Psoas muscle (tissue), 8 donors: Measurements from ENCODE around the gene EIF5A. TPM values are rescaled to one million over a fixed set of nuclear protein-coding genes. Genes with fewer than 3 reads are reported as not detected.
A peak's percentile ranks its signal among the peaks of the same experiment; 100 is the strongest.

Experiments
- ATAC-seq, 4 donors: fragments of 200-7000 bp; cut with Tn5 transposase; one replicate each; pipeline ENCODE4 v1.9.1; 2020; ENCODE audit warnings: moderate library complexity in 3 of 4, mild to moderate bottlenecking in 2 of 4
- DNase-seq, 2 donors: peaks; one replicate each; pipeline ENCODE4 v3.0.0-alpha.2; 2020
- H3K27ac ChIP-seq: fragments of 200-600 bp; one replicate; pipeline ENCODE4 v1.8.0; 2022
- H3K27me3 ChIP-seq, 3 donors: fragments of 200-600 bp in 1 of 3; one replicate each; pipeline versions ENCODE4 v1.6.1 to v1.8.0; 2013 to 2022; ENCODE audit warnings: low read length in 2 of 3, mild to moderate bottlenecking in 2 of 3, moderate library complexity in 1 of 3; ENCODE audit not compliant: insufficient read depth in 3 of 3
- H3K36me3 ChIP-seq, 2 donors: fragments of 200-600 bp in 1 of 2; one replicate each; pipeline versions ENCODE4 v1.6.1 to v1.8.0; 2013 to 2022; ENCODE audit warnings: low read depth in 1 of 2, mild to moderate bottlenecking in 1 of 2, moderate library complexity in 1 of 2; ENCODE audit not compliant: insufficient read depth in 1 of 2
- H3K4me1 ChIP-seq: fragments of 200-600 bp; one replicate; pipeline ENCODE4 v1.8.0; 2022
- H3K4me3 ChIP-seq: fragments of 200-600 bp; one replicate; pipeline ENCODE4 v1.8.0; 2022; ENCODE audit warnings: mild to moderate bottlenecking
- H3K9me3 ChIP-seq: fragments of 200-600 bp; one replicate; pipeline ENCODE4 v1.8.0; 2022
- WGBS, 3 donors: extraction: QIAGEN DNeasy Blood & Tissue Kit; methylation state at CpG; one replicate each; pipeline versions ENCODE4 v1.1.6 to v1.1.7; 2013; 5-methylcytosine and 5-hydroxymethylcytosine counted together
- intact Hi-C, 2 donors: fragments of 100-400 bp; cut with DNase I; formaldehyde crosslinking; loops; one replicate each; pipeline versions ENCODE4 v1.11.0 to v1.14.2; 2022
- polyA plus RNA-seq, 3 donors: library from polyadenylated mRNA; stranded (reverse); fragments of 200-250 nt; gene quantifications; one replicate each; pipeline ENCODE4 v1.2.3, GENCODE V29; 2013
- total RNA-seq, 4 donors: library from RNA; stranded (reverse); fragmentation: NEBNext Ultra II Directional in 2 of 4; extraction: Animal tissue kit (Norgen Biotek cat#: 25700) in 2 of 4; gene quantifications; one replicate each; pipeline versions ENCODE4 v1.2.1 to v1.2.4, GENCODE V29; 2021 to 2023
- TF ChIP-seq, protein P1 (sequence below): fragments of 200-600 bp; IDR thresholded peaks from one replicate; pipeline ENCODE4 v1.8.0; 2022; ENCODE audit warnings: antibody characterized with exemption
- donor health status: healthy with polysubstance abuse.
- donor health status: DM: no; HTN: no; CAD: no; lungs with moderate emphysema.
- donor health status: Bipolar disorder and iron deficiency.
- donor health status: healthy.
- donor health status: DM: yes; HTN: yes; CAD: no.
- donor health status: DM: no; HTN: no; CAD: no.
- donor health status: DM: no; HTN: no; CAD: no.
- donor health status: DM: yes; HTN: yes; CAD: no.

Gene EIF5A
- total and polyA plus RNA-seq, 7 donors, result 293 to 1,107 (median 518) TPM

DNA sequence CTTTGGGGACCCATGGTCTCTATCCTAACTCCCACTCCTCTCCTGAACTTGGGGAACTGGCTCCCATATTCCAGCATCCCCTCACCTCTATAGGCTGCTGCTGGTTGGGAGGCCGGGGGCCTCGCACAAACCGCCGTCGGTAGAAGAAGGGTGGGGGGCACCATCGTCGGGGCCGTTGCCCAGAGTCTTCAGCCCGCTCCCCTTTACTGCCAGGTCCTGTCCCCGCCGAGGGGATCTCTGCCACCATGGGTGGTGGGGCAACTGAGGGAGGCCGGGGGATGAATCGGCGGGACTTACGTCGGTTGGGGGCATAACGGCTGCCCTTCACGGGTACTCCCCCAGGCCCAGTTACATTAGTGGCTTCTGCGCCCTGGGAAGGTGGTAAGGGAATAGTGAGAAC lies 17.3 kb upstream of the EIF5A start:
- Histone ChIP-seq H3K27ac (peak overlapping the region; percentile 46), H3K27me3 (peaks cover 0 to 9% (median 0%) of the 10 kb centered on the region in 3 donors), H3K9me3 (no peaks in the 10 kb centered on the region), H3K4me1 (peaks cover 29% of the 10 kb centered on the region), H3K36me3 (peaks cover 0 to 27% of the 10 kb centered on the region in 2 donors), H3K4me3 (no peak overlapping the region)
- intact Hi-C loops, result no loop called here
- DNase-seq, result peak in 1 of 2 donors; percentile 57
- 46 to 79% (median 62%) methylated on average over 19 of the region's 19 CpGs for WGBS, 3 donors
- ATAC-seq, result peak in 3 of 4 donors; percentile 2 to 14 (median 3)
- TF ChIP-seq, protein P1, sequence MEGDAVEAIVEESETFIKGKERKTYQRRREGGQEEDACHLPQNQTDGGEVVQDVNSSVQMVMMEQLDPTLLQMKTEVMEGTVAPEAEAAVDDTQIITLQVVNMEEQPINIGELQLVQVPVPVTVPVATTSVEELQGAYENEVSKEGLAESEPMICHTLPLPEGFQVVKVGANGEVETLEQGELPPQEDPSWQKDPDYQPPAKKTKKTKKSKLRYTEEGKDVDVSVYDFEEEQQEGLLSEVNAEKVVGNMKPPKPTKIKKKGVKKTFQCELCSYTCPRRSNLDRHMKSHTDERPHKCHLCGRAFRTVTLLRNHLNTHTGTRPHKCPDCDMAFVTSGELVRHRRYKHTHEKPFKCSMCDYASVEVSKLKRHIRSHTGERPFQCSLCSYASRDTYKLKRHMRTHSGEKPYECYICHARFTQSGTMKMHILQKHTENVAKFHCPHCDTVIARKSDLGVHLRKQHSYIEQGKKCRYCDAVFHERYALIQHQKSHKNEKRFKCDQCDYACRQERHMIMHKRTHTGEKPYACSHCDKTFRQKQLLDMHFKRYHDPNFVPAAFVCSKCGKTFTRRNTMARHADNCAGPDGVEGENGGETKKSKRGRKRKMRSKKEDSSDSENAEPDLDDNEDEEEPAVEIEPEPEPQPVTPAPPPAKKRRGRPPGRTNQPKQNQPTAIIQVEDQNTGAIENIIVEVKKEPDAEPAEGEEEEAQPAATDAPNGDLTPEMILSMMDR, result no peak

DNA sequence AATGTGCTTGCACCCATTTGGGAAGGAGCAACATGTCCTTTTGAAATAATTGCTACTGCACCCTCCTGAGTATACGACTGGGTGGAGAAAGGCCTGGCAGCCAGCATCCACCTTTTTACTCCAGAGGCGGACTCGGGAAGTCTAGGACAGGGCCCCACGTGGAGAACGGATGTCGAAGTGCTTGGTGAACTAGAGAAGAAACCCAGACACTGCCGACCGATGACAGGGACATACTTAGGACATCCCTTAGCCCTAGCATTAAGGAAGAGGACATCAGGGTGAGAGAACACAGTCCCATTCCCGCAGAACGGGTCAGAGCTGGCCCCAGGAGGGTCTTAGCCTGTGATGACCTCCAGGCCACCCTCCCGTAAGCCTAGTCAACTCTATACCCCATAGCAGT lies 16.7 kb upstream of the EIF5A start:
- Histone ChIP-seq H3K9me3 (no peaks in the 10 kb centered on the region), H3K27me3 (peaks cover 0 to 9% (median 0%) of the 10 kb centered on the region in 3 donors), H3K4me3 (no peak overlapping the region), H3K36me3 (peaks cover 0 to 22% of the 10 kb centered on the region in 2 donors), H3K27ac (peak overlapping the region; percentile 46), H3K4me1 (peaks cover 30% of the 10 kb centered on the region)
- TF ChIP-seq, protein P1, result no peak
- 30 to 63% (median 36%) methylated on average over 11 of the region's 11 CpGs for WGBS, 3 donors
- DNase-seq, result peak in 1 of 2 donors; percentile 56
- intact Hi-C loops, result no loop called here
- peak in 3 of 4 donors; percentile 1 to 20 (median 15) for ATAC-seq

DNA sequence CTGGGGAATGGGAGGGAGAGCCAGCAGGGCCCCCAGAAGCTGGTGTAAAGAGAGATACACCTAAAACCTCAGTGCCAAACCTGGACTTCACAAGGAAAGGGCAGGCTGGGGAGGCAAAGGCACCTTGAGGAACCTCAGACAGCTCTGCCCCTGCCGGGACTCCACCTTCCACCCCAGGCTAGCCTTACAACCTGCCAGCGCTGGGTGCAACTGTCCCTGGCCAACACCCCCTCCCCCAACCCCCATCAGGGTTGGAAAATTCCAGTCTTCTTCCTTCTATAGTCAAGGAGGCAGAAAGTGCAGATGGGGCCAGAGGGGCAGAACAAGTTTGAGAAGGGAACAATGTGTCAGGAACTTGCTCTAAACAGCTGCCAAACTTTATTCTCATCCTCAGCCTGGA lies 15.2 kb upstream of the EIF5A start:
- 49 to 54% (median 52%) methylated on average over 2 of the region's 2 CpGs for WGBS, 3 donors
- ATAC-seq (no peak), DNase-seq (no peak)
- Histone ChIP-seq H3K4me3 (no peak overlapping the region), H3K4me1 (peaks cover 40% of the 10 kb centered on the region), H3K27me3 (peaks cover 0 to 9% (median 0%) of the 10 kb centered on the region in 3 donors), H3K27ac (peak overlapping the region; percentile 30), H3K36me3 (peaks cover 0 to 8% of the 10 kb centered on the region in 2 donors), H3K9me3 (no peaks in the 10 kb centered on the region)
- intact Hi-C loops, result no loop called here
- TF ChIP-seq, protein P1, result no peak

DNA sequence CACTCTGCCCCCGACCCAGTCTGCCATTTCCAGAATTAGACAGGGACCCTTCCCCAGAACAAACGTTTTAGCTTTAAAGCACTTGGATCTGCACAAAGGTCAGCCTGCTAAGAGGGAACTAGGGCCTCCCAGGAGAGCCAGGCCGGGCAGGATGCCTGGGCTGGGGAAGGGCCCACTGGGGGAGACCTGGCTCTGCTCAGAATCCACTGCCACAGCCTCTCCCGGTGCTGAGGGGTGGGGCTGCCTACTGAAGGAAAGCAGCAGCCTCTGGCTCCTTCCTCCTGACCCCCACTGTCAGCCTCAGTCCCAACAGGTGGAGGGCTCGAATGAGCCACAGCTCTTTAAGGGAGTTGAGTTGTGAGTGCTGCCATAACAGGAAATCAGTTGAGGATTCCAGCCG lies 14.7 kb upstream of the EIF5A start:
- Histone ChIP-seq H3K27ac (peak overlapping the region; percentile 30), H3K4me1 (peaks cover 40% of the 10 kb centered on the region), H3K36me3 (peaks cover 0 to 3% of the 10 kb centered on the region in 2 donors), H3K4me3 (no peak overlapping the region), H3K27me3 (peaks cover 0 to 9% (median 0%) of the 10 kb centered on the region in 3 donors), H3K9me3 (no peaks in the 10 kb centered on the region)
- no peak for ATAC-seq
- WGBS, 3 donors, result 10 to 23% (median 18%) methylated on average over 6 of the region's 6 CpGs
- TF ChIP-seq, protein P1, result no peak
- intact Hi-C loops, result no loop called here
- no peak for DNase-seq

DNA sequence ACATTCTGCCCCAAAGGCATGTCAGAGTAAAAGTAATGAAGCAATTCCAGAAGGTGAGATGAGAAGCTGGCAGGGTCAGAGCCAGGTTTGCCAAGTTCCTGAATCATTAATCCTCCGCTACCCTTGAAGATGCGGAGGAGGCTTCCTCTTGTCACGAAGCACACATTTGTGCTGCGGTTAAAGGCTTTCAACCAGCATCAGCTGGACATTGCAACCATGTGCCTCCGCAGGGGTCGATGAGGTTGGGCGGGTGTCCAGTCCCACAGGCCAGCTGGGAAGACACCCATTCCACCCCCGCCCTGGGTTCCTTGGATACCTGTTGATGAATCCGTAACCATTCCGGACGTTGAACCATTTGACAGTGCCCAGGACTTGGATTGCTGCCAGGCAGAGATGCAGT lies 14.3 kb upstream of the EIF5A start:
- intact Hi-C loops, result no loop called here
- Histone ChIP-seq H3K9me3 (no peaks in the 10 kb centered on the region), H3K36me3 (no peaks in the 10 kb centered on the region), H3K27me3 (peaks cover 0 to 9% (median 0%) of the 10 kb centered on the region in 3 donors), H3K27ac (peak overlapping the region; percentile 30), H3K4me1 (peaks cover 40% of the 10 kb centered on the region), H3K4me3 (no peak overlapping the region)
- DNase-seq (no peak), ATAC-seq (peak in 1 of 4 donors; percentile 0)
- TF ChIP-seq, protein P1, result no peak
- 54 to 67% (median 60%) methylated on average over 11 of the region's 11 CpGs for WGBS, 3 donors
